Myocyte (in vitro differentiated cells): ENCODE measurements around the gene S100A3. TPM values are rescaled to one million over a fixed set of nuclear protein-coding genes. Genes with fewer than 3 reads are reported as not detected.
"Not testable (repeated sequence)": the region's sequence is repeated elsewhere in the genome, so short reads cannot be mapped to it uniquely, and the experiment has no call there.

Source experiments
- DNase-seq: peaks from one replicate; pipeline ENCODE4 v3.0.0-alpha.2; 2012; ENCODE audit warnings: low read depth
- total RNA-seq: library from RNA; depleted of rRNA; stranded (reverse); fragments of >200 nt; gene quantifications from 2 replicates; pipeline ENCODE4 v1.2.3, GENCODE V29; 2014

S100A3 gene
- total RNA-seq, 1 donor from 2014 or later = 7.8 TPM

DNA sequence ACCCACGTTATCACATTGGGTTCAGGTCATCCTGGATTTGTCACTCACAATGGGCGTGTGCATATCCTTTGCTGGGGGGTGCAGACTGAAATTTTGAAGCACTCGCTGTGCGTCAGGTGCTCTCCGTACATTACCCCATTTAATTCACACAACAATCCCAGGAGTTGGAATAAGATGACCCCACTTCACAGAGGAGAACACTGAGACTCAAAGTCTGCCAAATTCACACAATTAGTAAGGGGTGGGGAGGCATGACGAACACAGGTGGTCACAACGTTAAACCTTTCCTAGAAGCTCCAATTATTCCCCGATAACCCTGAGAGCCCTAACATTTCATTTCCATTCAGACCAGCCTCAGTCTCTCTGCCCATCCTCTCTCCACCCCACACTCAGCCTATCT is 20.4 kb upstream of the S100A3 start:
- DNase-seq = no peak

DNA sequence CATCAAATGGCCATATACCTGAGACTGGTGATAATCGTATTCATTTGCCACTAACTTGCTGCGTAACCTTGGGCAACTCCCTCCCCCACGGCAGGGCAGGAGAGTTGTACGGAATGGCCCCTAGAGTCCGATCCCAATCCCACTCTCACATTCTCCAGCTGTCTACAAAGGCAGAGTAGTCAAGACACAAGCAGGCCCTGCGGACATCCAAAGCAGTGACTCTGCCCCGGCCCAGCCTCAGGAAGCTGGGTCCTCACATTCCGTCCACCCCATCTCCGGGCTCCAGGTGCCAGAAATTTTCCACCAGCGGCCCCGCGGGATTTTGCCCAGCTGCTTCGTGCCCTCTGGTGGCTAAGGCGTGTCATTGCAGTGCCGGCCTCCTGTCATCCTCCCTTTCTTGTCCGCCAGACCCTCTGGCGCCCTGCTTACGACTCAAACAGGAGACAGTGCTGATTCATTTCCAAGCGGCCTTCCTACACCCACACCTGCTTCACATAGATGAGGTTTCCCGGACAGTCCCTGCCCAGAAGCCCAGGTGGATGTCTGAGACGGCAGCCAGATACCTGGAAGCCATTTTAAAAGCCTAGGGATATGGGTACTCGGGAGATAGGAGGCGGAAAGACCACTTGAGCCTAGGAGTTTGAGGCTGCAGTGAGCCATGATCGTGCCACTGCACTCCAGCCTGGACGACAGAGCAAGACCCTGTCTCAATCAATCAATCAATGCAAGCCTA is 19.5 kb upstream of the S100A3 start:
- DNase-seq = peak; percentile 97

DNA sequence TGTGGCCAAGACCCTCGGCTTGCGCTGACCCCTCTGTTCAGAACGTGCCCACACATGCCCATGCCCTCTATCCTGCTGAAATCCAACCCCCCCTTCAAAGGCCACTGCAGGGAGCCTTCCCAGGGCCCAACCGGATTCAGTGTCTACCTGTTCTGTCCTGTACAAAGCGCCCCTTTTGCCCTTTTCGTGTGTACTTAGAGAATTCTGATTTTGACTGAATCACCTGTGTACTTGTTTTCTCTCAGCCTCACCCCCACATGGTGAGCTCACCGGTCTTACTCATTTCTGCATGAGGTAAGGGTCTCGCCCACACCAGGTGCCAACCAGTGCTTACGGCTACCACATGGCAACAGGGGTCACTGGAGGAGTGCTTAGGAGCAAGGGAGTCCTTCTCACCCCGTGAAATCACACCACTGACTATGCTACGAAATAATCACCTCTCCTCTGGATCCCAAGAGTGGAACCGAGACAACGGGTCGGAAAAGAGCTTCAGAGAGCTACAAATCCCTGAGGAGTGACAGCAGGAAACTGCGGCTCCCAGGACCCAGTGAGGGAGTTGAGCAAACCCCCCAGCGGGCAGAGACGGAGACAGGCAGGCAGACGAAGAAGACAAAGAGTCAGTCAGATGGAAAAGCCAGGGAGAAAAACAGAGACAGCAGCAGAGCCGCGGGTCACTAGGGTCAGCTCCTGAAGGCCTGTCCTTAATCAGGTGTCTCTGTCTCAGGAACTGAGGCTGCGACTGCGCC is 18.7 kb upstream of the S100A3 start:
- peak; percentile 66 for DNase-seq

DNA sequence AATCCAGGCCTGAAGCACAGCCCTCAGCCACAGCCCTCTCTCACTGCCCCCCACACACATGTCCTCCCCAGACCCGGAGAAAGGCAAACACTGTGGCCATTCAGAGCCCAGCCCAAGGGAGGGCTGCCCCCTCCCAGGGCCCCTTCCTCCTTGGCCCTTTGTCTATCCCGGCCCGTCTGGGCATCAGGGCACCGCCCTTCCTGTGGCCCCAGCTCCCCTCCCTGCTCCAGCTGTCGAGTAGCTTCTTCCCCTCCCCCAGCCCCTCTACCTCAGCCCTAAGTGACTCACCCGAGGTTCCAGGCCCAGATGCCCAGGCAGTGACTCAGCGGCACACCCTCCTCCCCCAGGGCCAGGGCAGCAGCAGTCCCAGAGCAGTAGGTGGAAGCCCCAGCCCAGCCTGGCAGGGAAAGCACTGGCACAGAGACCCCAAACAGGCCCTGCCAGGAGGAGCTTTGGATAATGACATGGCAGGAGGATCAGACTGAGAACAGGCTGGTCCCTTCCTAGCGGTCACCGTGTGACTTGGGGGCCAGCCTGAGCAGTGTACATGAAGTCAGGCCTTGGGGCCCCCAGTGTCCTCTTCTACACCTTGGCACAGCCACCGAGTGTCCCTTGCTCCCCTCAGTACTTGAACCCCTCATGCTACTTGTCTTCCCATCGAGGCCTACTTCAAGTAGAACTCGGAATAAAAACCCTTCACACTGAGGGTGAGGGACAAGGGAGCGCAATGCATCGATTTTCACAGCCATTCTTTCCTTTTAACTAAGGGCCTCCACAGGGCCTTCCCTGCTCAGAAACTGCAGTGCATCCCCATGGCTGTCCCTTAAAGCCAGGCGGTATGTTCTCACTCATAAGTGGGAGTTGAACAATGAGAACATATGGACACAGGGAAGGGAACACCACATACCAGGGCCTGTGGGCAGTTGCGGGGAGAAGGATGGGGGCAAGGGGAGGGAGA is 17.6 kb upstream of the S100A3 start:
- DNase-seq = peak; percentile 100

DNA sequence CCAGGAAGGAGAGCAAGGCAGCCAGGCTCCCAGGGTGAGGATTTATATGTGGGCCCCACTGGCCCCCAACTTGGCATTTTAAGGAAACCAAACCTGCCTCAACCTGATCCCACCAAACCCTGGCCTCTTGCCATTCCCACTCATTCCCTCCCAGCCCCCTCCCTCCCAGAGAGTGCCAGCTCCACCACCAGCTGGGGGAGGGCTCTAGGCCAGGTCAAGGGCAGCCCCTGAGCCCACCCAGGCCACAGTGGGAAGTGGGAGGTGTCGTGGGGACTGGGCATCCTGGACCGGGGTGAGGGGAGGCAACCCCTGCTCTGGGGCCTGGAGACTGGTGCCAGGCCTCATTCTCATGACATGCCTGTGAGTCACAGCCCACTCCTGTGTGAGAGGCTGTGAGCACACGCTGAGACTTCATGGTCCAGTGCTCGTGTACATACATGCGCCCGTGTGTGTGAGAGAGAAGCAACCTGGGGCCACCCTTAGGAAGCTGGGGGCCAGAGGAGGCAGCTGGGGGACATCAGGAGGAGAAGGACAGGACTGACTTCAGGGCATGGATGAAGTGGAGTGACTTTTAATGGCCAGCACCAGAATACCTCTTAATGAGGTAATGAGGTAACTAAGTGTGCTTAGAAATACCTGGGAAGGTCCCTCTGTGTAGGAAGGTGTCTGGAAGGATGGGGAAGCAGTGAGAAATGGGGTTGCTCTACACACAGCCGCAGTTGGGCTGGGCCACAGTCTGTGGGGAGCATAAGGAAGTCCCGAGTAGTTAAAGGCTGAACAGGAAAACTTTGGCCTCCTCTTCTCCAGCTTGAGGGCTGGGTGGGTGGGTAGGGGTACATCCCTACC is 16.7 kb upstream of the S100A3 start, which contains the start of gene S100A2:
S100A2 (minus strand) TSS at position 316 of the 846 bp plus-strand sequence. CDS start 1,967 bp downstream, outside the sequence.
- peak; percentile 93 for DNase-seq

DNA sequence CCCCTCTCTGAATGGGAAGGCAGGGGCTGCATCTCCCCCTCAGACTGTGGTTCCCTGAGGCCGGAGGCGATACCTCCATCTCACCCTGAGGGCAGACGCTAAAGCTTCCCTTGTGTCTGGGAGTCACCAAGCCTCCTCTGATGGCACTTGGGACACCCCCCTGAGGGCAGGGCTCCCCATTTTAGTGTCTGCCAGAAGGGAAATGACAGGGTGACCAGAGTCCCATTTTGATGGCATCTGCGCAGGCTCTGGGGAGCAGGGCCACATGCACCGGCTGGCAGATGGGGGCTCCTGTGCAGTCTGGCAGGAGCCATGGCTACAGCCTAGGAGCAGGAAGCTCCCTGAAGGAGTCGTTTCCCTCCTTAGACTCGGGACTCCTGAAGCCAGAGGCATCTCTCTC is 14.9 kb upstream of the S100A3 start:
- no peak for DNase-seq

DNA sequence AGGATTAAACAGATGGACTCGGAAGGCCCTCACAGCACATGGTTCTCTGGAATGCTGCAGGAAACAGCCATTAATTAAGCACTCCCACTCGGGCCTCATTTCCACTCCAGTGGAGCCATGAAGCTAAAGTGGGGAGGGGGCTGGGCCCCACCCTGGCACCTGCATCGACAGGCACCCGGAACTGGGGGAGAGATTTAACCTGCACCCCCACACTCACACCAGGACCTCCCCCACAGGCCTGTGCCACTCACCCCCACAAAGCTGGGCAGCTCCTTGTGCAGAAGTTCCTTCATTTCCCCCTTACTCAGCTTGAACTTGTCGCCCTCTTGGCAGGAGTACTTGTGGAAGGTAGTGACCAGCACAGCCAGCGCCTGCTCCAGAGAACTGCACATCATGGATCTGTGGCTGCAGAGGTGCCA is 14.4 kb upstream of the S100A3 start:
- no peak for DNase-seq

DNA sequence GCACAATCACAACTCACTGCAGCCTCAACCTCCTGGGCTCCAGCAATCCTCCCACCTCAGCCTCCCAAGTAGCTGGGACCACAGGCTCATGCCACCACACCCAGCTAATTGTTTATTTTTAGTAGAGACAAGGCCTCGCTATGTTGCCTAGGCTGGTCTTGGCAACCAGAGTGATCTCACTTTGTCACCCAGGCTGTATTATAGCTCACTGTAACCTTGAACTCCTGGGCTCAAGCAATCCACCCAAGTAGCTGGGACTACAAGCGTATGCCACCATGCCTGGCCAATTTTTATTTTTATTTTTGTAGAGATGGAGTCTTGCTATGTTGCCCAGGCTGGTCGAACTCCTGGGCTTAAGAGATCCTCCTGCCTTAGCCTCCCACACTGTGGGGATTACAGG is 13.0 kb upstream of the S100A3 start:
- DNase-seq = not testable (repeated sequence)

DNA sequence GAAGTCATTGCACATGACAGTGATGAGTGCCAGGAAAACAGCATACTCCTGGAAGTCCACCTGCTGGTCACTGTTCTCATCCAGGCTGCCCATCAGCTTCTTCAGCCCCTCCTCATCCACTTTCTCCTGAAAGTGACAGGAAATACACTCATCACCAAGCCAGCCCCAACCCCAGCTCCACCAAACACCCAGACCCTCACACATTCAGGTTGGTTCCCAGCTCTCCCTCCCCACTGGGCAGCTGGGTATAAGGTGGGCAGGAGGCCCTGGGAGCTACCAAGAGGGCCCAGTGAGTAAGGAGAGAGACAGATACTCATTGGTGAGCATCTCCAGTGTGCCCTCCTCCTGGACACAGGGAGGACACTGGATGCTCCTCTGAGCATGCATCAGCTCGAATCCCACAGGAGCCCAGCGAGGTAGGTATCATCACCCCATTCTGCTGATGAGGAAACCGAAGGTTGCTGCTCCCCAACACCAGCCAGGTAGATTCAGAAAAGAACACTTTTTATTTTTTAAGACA is 12.5 kb upstream of the S100A3 start:
- no peak for DNase-seq

DNA sequence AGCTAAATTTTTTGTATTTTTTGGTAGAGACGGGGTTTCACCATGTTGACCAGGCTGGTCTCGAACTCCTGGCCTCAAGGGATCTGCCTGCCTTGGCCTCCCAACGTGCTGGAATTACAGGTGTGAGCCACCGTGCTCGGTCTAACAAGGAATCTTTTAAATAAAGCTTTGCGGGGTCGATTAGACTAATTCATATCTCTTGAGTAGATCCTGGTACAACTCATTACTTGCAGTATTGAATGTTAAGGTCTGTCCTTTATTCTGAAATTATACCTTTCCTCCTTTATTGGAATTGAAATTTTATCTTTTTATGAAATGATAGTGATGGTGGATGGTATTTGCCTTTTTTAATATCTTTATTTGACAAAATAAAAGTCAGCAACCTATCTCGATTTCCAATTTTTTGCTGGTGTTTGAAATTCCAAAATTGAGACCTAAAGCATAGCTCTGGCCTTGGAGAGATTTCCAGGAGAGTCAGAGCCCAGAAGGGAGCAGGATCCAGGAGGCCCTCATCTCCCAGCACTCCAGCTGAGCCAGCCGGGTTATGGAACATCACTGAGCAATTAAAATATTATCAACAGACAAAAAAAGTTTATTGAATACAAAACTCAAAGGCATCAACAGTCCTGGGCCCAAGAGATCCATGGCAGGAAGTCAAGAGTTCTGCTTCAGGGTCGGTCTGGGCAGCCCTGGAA is 11.9 kb upstream of the S100A3 start:
- DNase-seq = no peak

DNA sequence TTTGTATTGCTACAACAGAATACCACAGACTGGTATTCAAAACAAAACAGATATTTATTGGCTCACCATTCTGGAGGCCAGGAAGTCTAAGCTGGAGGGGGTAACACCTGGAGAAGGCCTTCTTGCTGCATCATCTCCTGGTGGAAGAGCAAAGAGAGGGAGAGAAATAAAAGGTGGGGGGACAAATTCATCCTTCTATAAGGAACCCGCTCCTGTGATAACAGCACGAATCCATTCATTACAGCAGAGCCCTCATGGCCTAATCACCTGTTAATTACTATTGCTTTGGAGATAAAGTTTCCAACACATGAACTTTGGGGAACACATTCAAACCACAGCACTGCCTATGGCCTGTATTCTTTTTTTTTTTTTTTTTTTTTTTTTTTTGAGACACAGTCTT is 11.2 kb upstream of the S100A3 start:
- no peak for DNase-seq

DNA sequence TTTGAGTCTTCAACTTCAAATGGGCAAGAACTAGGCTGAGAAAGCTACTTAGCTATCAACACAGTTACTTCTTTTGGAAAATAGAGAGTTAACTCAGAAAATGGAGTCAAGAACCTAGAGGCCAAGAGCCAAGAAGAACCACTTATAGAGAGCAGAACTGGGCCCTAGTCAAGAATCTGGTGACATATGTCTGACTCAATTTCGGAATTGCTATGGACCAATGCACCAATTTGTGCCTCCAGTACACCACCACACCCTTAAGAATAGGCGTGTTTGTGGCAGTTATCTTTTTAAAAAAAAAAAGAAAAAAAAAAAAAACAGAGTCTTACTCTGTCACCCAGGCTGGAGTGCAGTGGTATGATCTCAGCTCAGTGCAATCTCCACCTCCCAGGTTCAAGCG is 8.8 kb upstream of the S100A3 start:
- DNase-seq = no peak

DNA sequence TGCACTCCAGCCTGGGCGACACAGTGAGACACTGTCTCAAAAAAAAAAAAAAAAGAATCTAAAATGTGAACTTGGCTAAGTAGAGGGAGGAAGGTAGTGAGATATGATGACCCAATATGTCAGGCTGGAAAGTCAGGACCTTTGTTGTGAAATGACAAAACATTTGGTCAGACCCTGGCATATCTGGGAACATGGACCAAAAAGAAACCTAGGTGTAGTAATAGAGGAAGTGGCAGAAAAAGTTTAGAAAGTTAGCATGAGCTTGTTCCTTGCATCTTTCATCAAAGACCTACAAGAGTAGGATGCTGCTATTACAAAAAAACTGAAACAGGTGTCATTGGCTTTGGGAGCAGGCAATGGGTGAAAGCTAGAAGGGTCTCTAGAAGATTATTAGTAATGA is 7.3 kb upstream of the S100A3 start:
- no peak for DNase-seq

DNA sequence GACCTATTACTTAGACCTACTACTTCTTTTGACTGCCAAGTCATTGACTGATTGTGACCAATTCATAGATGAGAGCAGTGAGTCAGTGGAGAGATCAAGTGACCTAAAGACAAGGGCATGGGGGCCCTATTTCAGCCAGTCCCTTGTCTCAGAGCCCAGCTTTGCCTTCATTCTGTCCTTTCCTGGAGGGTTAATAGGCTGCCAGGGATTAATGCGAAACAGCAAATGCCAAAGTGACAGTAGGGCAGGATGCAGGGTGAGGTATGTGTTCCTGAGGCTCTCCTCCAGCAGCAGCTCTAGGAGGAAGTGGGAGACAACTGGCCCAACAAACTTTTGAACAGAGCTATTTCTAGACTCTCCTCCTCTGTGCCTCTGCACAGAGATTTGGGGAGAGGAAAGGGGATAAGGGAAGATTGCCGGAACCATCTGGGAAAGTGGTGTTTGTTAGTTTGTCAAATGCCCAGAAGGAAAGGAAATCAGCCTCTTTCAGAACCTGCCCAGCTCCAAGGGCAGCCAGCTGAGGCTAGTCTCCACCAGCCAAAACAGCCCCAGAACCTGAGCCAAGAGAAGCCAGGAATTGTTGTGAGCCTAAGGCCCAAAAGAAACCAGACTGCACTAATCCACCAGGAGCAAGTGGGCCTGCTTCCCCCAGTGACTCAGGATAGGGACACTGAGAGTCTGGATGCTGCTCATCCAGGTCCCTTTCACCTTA is 4.9 kb upstream of the S100A3 start:
- peak; percentile 54 for DNase-seq

DNA sequence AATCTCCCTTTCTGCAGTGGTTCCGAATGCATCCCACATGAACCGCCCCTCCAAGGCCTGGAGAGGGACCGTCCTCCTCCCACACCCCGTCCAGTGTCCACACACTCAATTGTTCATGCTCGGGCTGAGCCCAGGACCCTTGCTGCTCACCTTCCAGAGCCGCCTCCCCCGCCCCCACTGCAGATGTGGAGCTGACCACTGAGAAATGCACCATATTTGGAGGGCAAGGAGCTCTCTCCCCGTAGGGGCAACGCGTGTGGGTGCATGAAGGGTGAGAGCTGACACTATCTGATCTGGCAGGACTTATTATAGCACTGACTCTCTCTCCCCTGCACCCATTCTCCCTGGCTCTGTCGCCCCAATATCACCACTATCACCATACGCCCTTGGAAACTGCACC is 4.0 kb upstream of the S100A3 start:
- no peak for DNase-seq

DNA sequence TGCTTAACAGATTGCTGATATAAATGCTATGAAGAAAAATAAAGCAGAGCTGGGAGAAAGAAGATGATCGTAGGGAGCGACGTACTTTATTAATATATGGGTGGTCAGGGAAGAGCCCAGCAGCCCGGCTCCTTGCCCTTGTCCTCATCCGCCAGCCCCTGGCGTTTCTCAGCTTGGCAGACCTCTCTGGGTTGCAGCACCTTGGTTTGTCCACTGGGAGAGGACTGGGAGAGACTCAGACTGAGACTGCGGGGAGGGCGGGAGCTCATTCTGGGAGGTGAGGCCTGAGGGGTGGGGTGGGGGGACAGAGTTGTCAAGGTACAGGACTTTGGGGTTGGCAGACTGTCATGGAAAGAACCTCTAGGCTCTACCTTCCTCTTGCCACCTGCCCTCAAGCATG is 3.3 kb upstream of the S100A3 start:
- DNase-seq = no peak

DNA sequence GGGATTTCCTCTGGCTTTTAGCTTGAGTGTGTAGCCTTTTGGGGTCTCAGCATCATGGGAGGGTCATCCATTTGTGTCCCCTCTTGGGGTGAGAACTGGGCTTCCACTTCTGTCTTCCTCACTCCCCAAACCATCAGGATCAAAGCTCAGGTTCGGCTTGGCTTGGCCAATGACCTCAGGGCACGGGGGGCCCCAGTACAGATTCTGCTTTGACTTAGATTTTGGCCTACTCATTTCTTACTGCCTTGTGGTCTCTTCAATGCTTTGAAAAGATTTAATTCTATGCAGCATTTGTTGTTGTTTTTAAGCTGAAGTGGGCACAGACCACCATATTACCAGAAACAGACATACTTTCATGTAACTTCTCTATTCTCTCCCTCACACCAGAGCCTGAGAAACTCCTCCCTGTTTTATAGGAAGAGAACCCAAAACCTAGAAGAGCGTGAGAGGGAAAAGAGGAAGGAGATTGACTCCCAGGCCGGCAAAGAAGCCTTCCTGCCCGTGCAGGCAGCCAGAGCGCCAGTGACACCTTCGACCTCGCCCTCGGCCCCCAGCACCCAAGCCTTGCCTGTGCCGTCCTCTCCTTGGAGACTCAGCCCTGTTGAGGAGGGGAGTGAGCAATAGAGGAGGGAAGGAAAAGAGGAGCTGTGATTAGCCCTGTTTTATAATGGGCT is 1.9 kb upstream of the S100A3 start:
- no peak for DNase-seq

DNA sequence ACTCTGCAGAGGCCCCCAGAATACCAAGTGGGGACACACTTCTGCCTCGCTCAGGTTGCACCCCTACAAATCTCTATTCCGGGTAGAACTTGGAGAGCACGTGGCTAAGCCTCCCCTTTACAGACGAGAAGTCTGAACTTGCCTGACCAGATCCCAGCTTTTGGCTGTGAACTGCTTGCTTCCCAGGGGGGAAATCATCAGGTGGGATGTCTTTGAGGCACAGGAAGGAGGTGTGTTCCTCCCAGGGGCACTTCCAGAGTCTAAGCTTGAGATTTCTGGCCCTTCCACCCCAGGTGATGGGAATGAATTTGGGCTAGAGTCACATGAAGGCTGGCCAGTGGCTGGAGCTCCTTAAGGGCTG is 1.3 kb upstream of the S100A3 start:
- no peak for DNase-seq
